MCF 10A (cell line): ENCODE results near the gene OLFM3. TPM values are rescaled to one million over a fixed set of nuclear protein-coding genes. Genes with fewer than 3 reads are reported as not detected.

ENCODE experiments used
- BruUV-seq: library from RNA; stranded (reverse); fragments of 400-500 nt; replicated peaks from 2 replicates; lab custom pipeline; 2021; lab: Mats Ljungman, UMichigan
- CTCF ChIA-PET: fragments of 300-600 bp; sonication (Branson Sonifier 250); formaldehyde crosslinking; extraction: SDS; loops from one replicate; lab custom pipeline; 2021; ENCODE audit warnings: antibody characterized with exemption, inconsistent platforms; lab: Yijun Ruan, JAX
- POLR2A ChIA-PET: fragments of 300-600, 350-650 bp; sonication (Branson Sonifier 250); formaldehyde crosslinking; extraction: SDS; loops from one replicate; lab custom pipeline; 2020; ENCODE audit warnings: antibody characterized with exemption, inconsistent platforms; lab: Yijun Ruan, JAX
- DNase-seq: peaks from one replicate; pipeline ENCODE4 v3.0.0-alpha.2; 2018; ENCODE audit not compliant: unreplicated experiment
- H3K27ac Mint-ChIP-seq: one replicate; pipeline ENCODE4 v1.8.0; 2022; ENCODE audit warnings: mild to moderate bottlenecking, low read depth, mixed read lengths; ENCODE audit not compliant: unreplicated experiment
- H3K27me3 Mint-ChIP-seq: one replicate; pipeline ENCODE4 v1.8.0; 2022; ENCODE audit warnings: mixed read lengths; ENCODE audit not compliant: insufficient read depth, unreplicated experiment
- H3K36me3 Mint-ChIP-seq: one replicate; pipeline ENCODE4 v1.8.0; 2022; ENCODE audit warnings: mild to moderate bottlenecking, moderate library complexity, mixed read lengths; ENCODE audit not compliant: insufficient read depth, unreplicated experiment
- H3K4me1 Mint-ChIP-seq: one replicate; pipeline ENCODE4 v1.8.0; 2022; ENCODE audit warnings: mixed read lengths; ENCODE audit not compliant: insufficient read depth, unreplicated experiment
- H3K4me3 Mint-ChIP-seq: one replicate; pipeline ENCODE4 v1.8.0; 2022; ENCODE audit warnings: mild to moderate bottlenecking, moderate library complexity, mixed read lengths; ENCODE audit not compliant: unreplicated experiment
- H3K9me3 Mint-ChIP-seq: one replicate; pipeline ENCODE4 v1.8.0; 2022; ENCODE audit warnings: mixed read lengths; ENCODE audit not compliant: unreplicated experiment
- intact Hi-C: fragments of 100-400 bp; cut with micrococcal nuclease; formaldehyde crosslinking; loops from 2 replicates; pipeline ENCODE4 v1.14.1; 2022
- total RNA-seq: library from RNA; stranded (reverse); gene quantifications from 2 replicates; pipeline ENCODE4 v1.2.3, GENCODE V29; 2022
- TF ChIP-seq, protein P1 (sequence below): fragments of 200-600 bp; IDR thresholded peaks from one replicate; pipeline ENCODE4 v1.8.0; 2022; ENCODE audit warnings: antibody characterized with exemption, mild to moderate bottlenecking; ENCODE audit not compliant: unreplicated experiment

OLFM3 gene
- total RNA-seq, 1 experiment from 2014 or later = not detected

GRCh38 chr1:101756411-101756810 lies 240.3 kb downstream of the OLFM3 start:
- ChIA-PET CTCF (interaction anchor here (0.6 to 1.3 kb wide), 2 partner anchors 11 to 936 kb away, joined by 3 read pairs; no protein-coding TSS in a partner anchor), POLR2A (interaction anchor here (0.6 kb wide), 1 partner anchor 348 kb away, joined by 4 read pairs; no protein-coding TSS in a partner anchor)
- DNase-seq = no peak
- BruUV-seq = no TSS peak
- Mint-ChIP-seq H3K4me1 (no peaks in the 10 kb centered on the region), H3K27ac (no peak overlapping the region), H3K27me3 (peaks cover 34% of the 10 kb centered on the region), H3K36me3 (no peaks in the 10 kb centered on the region), H3K4me3 (no peak overlapping the region), H3K9me3 (no peaks in the 10 kb centered on the region)
- intact Hi-C loops = no loop called here
- TF ChIP-seq, protein P1, sequence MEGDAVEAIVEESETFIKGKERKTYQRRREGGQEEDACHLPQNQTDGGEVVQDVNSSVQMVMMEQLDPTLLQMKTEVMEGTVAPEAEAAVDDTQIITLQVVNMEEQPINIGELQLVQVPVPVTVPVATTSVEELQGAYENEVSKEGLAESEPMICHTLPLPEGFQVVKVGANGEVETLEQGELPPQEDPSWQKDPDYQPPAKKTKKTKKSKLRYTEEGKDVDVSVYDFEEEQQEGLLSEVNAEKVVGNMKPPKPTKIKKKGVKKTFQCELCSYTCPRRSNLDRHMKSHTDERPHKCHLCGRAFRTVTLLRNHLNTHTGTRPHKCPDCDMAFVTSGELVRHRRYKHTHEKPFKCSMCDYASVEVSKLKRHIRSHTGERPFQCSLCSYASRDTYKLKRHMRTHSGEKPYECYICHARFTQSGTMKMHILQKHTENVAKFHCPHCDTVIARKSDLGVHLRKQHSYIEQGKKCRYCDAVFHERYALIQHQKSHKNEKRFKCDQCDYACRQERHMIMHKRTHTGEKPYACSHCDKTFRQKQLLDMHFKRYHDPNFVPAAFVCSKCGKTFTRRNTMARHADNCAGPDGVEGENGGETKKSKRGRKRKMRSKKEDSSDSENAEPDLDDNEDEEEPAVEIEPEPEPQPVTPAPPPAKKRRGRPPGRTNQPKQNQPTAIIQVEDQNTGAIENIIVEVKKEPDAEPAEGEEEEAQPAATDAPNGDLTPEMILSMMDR = no peak
